ELR (cell line): ENCODE measurements around the gene PRKCA.
"Not testable (repeated sequence)": the region's sequence is repeated elsewhere in the genome, so short reads cannot be mapped to it uniquely, and the experiment has no call there.

ENCODE experiments used
- DNase-seq: peaks from one replicate; pipeline ENCODE4 v3.0.0-alpha.2; 2015; ENCODE audit warnings: low read depth

PRKCA gene

DNA sequence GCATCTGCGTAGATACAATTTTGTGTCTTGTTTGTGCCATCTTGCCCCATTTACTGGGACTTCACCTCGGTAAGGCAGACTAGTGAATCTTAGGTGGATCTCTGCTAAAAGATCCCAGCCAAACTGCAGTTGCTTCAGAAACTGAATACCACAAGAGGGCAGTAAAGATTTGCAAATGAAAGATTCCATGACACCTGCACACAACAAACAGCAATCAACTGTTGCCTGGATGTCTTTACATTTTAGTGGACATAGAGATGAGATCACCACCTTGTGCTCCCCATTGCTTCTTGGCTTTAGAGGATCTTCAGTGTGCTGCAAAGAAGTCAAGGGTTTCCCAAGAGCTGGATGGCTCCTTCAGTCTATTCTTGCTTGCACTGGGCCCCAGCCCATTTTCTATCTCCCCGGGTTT is 413.3 kb downstream of the PRKCA start:
- peak; percentile 75 for DNase-seq

DNA sequence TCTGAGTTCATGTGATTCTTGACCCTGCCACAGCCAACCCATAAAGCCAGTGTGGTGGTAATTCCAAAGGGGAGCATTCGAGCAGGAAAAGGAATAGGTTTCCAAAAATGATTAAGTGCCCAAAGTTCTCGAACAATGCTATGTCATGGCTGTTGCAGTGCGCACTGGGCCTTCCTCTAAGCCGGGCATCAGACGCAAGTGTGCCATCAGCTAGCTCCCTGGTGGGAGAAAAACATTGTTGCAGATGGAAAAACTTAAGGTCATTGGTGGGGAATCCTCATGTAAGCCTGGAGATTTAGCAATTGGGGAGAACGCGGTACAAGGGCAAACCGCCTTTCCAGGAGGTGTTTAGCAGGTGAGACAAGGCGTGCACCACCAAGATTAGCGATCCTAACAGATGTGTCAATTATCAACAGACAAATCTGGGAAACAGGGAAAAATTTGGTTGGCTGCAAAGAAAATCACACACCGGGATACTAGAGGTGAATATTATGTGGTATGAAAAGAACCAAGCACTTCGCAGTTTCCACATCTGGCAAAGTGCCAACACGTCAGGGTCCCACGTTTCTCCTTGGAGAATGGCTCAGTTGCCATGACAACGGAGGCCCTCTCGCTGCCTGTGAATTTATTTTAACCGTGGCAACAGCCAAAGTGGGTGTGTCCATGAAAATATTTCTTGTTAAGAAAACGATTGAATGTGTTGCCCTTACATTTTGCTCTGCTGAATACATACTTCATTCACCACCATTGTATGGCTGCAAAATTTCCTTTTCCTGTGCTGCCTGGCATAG is 414.0 kb downstream of the PRKCA start:
- DNase-seq, result peak; percentile 13

DNA sequence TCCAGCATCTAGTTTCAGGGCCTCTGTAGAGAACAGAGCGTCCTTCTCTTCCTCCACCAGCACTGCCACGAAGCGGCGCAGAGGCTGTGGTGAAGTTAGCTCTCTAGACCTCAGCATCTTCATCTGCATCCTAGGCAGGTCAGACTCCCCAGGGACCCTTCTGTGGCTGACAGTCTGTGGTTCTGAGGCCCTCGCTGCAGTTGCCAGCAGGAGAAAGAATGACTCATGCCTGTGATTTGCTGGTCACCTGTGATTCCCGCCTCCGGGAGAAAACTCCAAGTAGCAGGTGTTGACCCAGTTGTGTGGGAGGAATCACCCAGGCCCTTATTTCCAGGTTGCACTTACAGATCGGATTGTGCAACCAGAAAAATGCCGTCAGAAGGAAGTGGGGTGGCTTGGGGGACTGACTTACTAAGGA is 415.2 kb downstream of the PRKCA start:
- no peak for DNase-seq

DNA sequence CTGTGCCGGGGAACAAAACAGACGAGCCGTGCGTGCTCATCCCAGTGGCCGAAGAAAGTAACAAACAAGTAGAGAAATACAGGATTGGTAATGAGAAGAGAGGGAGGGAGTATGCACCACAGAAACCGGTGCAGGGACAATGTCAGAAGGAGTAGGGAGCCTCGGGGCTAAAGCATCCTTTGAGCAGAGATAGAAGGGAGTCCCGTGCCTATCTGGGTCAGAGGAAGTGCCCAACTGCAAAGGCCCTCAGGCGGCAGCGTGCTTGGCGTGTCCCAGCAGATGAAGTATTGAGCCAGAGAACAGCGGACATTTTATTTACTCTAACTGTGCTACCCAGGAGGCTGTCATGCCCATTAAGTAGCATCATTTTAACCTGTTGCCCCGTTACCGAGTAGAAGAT is 417.6 kb downstream of the PRKCA start:
- no peak for DNase-seq

DNA sequence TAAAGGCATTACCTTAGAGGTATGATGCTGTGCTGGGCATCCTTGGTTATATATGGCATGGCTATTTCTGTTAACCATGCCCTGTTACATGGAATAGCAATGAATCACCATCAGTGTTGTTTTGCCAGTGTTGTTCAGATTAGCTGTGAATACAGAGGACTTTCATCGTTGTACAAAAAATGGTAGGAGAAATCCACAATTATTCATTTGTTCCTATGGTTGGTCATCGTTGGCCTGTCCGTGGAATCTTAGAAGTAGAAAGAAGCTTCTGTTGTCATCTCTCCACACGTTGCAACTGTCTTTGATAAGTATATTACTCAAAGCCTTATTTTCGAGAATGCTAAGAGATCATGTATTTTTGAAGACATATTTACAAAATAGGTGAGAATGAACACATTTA is 418.2 kb downstream of the PRKCA start:
- DNase-seq, result no peak

DNA sequence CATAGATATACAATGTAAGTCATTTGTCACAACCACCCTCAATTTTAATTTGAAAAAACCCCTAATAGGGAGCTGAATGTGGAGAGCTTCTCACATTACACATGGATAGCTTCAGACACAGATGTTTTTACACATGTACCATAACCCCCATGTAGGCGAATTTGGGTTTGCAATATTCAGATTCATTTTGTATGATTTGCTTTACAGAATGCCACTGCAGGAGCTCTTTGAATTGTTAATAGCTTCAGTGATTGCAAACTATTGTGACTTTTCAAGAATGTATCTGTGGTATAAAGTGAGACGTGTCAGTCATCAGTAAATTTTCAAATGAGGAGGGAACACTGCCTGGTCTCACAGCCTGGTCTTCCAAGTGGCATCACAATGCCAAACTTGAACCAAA is 419.9 kb downstream of the PRKCA start:
- DNase-seq, result no peak

DNA sequence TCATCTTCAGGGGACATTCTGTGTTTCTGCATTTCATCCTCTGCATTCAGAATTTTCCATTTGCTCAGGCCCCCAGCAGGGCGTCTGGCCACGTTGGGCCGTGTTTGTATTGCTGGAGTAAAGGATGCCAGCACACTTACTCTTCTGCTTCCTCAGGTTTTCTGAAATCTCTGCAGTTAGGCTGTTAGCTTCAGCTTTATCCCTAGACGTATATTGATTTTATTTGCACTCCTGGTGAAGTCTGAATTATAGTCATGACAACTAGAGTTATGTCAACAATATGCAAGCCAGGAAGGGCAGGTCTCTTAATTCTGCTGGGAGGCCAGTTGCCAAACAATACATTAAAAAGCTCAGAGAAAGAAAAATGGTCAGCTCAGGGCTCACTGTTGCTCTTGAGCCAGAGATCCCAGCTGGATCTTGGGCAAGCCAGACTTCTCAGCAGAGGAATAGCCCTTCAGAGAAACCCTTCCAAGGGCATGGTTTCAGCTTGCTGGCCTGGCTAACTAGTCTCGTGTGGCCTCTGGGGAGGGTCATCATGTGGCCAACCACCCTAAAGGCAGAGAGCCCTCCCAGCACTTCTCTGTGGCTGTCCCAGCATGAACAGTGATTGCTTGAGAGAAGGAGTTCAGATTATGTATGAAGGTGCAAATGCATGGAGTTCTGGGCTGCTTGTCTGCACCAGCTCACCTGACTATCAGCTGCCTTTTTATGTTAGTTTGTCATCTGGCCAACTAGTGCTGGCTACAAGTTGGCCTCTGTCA is 422.3 kb downstream of the PRKCA start:
- no peak for DNase-seq

DNA sequence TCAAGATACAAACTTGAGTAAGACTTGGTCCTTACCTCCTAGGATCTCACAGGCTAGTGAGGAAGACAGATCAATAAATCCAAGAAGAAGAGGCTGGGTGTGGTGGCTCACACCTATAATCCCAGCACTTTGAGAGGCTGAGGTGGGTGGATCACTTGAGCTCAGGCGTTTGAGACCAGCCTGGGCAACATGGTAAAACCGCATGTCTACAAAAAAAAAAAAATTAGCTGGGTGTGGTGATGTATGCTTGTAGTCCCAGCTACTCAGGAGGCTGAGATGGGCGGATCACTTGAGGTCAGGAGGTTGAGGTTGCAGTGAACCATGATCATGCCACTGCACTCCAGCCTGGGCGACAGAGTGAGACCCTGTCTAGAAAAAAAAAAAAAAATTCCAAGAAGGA is 423.0 kb downstream of the PRKCA start:
- DNase-seq, result not testable (repeated sequence)

DNA sequence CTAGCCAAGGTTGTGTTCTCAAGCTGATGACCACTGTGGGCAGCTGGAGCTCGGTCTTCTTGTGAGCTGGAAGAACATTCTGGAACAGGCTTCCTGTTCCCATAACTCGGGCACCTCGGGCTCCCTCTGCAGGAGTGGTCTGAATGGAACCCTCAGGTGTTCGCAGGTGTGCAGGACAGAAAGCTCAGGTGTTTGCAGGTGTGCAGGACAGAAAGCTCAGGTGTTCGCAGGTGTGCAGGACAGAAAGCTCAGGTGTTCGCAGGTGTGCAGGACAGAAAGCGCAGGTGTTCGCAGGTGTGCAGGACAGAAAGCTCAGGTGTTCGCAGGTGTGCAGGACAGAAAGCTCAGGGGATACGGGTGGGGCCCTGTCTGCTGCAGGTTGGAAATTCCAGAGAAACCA is 423.5 kb downstream of the PRKCA start:
- no peak for DNase-seq

DNA sequence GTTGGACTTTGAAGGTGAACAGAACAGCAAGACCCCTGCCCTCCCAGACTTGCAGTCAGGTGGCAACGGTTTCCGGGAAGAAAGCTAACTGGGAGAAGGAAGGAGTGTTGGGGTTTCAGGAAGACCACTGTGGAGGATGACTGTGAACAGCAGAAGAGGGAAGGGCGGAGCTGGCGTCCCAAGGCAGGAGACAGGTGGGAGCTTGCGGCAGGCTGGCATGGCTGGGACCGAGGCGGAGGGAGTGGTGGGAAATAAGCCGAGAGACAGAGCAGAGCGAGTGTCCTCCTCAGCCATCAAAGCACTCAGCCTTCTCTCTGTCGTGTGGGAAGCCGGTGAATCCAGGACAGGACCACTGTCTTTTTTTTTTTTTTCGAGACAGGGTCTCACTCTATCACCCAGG is 424.0 kb downstream of the PRKCA start:
- no peak for DNase-seq

DNA sequence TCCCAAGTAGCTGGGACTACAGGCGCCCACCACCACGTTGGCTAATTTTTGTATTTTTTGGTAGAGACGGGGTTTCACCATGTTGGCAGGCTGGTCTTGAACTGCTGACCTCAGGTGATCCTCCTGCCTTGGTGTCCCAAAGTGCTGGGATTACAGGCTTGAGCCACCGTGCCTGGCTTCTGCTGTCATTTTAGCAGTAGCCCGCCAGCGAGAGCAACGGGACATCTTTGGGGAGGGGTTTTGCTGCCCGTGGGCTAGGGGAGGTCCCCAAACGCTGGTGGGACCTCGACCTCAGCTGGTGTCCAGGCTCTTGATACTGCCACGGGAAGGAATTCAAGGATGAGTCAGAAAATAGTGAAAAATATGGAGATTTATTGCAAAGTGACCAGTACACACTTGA is 424.4 kb downstream of the PRKCA start:
- no peak for DNase-seq

DNA sequence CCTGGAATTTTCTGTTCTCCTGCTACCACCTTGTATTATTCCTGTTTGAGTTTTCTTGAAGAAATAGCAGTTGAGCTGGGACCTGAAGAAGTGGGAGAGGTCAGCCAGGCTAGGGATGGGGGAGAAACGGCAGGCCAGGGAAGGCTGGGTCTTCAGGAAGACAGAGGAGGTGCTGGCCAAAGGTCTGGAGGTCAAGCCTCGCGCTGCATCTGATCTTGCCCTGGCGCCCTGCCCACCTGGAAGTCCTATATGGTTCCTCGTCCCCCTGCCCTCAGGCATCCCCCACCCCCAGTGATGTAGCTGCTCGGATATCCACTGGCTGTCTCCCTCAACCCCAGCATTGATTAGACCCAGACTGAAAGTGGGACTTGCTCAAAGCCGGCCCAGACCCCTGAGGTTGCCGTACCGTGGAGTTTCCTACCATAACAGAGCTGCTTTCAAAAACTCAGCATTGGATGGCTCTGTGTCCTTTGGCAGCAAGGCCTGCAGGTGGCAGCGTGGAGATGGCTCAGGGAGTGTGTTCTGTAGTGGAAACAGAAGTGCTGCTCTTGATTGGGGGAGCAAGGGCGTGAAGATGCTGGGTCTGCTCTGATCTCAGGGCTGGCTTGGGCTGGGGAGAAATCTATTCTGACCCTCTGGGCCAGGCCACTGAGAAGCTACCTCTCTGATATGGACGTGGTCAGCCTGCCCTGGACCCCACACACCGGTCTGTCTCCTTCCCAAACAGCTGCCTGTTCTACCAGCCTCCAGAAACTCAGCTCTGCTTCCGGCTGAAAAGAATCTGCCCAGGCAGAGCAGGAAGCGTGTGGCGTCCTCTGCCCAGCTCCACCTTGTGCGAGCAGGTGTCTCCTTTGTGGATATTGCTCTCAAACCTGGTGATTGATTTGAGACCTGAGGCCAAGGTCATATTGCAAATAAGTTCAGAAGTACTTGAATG is 425.5 kb downstream of the PRKCA start:
- peak; percentile 65 for DNase-seq

DNA sequence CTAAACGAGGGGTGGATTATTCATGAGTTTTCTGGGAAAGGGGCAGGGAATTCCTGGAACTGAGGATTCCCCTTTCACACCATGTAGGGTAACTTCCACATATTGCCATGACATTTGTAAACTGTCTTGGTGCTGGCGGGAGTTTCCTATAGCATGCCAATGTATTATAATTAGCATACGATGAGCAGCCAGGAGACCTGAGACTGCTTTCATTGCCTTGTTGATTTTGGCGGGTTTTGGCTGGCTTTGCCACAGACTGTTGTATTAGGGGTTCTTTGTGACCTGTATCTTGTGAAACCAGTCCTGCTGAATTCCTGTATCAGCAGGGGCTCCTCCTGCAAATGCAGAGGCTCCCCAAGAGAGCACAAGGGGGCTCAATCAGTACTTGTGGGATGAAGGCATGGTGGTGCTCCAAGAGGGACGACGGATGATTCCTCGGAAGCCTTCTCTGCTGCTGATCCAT is 428.1 kb downstream of the PRKCA start:
- DNase-seq, result no peak

DNA sequence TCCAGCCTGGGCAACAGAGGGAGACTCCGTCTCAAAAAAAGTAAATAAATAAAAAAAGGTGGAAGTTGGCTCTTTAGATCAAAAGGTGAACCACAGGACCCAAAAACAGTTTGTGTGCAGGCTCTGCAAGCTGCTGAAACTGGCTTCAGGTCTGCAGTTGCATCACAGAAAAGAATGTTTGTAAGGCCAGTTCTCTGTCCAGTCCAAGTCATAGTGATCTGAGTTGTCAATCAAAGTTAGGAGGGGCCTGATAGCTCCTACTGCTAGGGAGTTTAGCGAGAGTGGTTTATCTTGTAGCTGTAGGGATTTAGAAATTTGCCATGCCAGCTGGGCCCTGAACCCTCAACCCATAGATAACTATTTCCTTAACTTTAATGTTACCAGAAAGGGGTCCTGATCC is 431.3 kb downstream of the PRKCA start:
- DNase-seq, result no peak

DNA sequence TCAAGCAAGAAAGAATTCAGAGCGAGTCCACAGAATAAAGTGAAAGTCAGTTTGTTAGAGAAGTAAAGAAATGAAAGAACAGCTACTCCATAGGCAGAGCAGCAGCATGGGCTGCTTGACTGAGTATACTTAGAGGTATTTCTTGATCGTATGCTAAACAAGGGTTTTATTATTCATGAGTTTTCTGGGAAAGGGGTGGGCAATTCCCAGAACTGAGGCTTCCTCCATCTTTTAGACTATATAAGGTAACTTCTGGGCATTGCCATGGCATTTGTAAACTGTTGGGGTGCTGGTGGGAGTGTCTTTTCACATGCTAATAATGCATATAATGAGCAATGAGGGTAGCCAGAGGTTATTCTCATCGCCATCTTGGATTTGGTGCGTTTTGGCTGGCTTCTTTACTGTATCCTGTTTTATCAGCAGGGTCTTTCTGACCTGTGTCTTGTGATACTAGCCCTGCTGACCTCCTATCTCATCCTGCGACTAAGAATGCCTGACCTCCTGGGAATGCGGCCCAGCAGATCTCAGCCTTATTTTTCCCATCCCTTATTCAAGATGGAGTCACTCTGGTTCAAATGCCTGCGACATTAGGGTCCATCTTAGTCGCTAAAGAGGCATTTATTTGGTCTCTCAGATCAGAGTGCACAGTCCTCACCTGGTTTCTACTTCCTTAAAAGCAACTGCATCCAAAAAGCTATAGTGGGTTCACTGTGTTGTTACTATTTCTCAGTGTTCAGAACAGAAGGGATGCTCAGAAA is 432.0 kb downstream of the PRKCA start:
- no peak for DNase-seq

DNA sequence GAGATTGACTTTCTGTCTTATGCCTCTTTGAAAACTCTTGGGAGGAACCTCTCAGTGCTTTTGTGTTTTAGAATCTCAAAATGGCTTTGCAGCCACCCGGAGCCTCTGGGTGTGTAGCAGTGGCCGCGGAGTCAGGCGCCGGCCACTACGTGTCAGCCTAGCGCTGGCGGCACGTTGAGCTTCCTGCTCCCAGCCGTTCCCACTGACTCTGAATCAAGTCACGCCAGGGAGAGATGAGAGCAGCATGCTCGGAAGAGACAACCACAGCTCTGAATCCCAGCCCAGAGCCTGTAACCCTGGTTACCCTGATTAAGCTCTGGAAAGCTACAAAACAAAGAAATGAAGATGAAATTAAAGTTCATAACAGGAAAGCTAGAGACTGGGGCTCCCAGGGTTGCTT is 435.1 kb downstream of the PRKCA start:
- DNase-seq, result no peak

DNA sequence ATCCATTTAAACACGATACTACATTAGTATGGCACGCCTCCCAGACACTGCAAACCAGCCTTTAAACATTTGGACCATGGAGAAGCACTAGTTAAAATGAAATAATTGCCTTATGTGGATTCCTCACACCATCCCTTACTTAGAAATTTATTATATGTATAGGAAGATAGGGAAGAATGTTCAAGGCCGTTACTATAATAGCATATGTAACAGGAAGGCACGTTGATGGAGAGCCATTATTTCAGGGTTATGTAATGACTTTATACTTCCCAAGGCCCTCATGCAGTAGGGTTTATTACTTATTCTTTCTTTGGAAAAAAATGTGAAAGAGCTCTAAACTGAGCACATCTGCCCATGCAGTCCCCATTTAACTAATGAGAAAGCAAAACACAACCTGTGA is 435.9 kb downstream of the PRKCA start:
- no peak for DNase-seq

DNA sequence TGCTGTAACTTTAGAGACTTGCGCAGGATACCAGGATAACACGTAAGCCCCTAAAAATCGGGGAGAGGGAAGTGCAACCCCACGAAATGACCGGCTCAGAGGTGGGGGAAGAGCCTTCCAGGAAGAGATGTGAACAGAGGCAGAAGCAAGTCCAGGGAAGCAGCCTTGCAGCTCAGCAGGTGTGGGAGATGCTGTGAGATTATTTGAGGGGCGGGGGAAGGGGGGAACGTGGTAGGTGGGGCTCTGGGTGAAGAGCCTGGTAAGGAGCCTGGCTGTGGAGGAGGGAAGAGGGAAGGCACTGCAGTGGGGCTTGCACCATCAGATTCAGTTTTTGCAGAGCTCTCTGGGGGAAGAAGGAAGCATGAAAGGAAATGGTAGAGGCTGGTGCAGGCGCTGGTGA is 437.1 kb downstream of the PRKCA start:
- DNase-seq, result no peak

DNA sequence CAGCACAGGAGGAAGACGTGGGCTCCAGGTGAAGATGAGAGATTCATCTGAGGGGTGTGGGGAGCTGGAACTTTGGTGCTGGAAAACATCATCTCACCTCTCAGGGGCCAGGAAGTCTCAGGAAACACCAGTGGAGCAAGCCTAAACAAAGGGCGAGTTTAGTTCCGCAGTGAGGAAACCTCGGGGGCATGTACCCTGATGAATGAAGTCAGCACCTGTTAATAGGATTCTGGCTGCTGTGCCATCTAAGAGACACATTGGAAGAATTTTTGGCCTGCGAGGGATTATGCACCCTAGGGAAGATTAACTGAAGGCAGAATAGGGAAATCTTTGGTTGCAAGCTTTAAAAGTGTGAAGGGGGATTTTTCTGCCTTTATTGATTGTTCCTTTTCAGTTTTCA is 437.8 kb downstream of the PRKCA start:
- no peak for DNase-seq

DNA sequence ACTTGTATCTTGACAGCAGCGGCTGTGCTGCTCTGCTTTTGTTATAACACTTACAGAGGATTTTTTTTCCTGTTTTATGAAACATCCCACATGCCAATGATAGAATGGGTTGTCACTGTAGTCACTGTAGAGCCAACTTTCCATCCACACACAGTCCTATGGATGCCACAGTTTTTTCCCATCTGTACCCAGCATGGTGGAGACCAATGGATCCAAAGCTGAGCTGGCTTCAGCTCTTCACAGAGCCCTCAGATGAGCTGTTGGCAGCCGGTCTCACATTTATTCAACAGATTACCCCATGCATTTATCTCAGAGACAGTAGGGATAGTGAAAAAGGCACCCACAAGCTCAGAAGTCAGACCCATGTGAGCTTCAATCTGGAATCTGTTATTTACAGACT is 441.1 kb downstream of the PRKCA start:
- DNase-seq, result no peak

DNA sequence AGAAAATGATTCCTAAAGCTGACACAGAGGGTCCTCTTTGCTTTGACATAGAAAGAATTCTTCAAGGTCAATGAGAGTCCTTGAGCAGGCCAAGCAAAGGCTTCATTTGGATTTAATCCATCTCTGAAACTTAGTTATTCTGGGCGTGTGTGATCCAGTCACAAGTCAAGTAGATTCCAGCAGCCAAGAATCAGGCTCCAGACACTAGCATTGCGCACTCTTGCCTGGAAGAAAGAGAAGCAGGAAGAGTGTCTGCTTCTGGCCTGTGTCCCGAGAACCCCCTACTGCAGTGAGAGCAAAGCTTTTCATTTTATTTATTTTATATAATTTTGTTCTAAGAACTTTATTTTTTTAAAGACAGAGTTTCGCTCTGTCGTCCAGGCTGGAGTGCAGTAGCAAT is 444.3 kb downstream of the PRKCA start:
- no peak for DNase-seq
